ENCODE results near the gene HOXC4. TPM values are rescaled to one million over a fixed set of nuclear protein-coding genes. Genes with fewer than 3 reads are reported as not detected.

Gene HOXC4
- total and polyA plus RNA-seq, 2 of the 8 experiments (the other 6 are each of a cell fraction or from before 2014, with no cell fraction given), result not detected

DNA sequence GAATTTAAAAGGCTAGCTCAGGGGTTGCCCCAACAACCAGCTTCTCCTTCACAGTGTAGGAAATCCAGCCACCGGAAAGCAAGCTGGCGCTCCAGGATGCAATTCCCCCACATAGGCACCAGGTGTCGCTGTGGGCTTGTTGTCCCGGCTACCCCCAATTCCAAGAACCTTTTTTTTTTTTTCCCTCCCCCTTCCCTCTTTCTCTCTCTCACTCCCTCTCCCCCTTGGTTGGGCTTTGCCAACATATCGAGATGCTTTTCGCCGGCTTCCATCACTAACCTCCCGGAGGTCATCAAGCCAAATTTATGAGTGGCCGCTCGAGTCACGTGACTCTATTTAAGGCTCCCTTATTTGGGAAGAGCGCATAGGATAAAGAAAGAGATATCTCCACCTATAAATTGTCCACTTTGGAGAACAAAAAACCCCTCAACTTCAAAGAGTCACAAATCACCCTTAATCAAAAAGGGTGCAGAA is 21.0 kb upstream of the HOXC4 start, which contains the start of gene HOXC5:
Gene HOXC5 (plus strand): TSS at position 424 of the 474 bp plus-strand sequence. CDS start 73 bp downstream, outside the sequence.
- peak; percentile 68 to 93 for DNase-seq (ENCODE audit: low read depth in 1 of 2, low spot score in 2 of 2)
- POLR2A ChIA-PET (ENCODE audit: partially characterized antibody), result no interaction called here
- no peak within 1 kb of the TSS for H3K23ac ChIP-seq (ENCODE audit: insufficient read length)
- H2BK5ac ChIP-seq (ENCODE audit: low read depth, low read length), result no peak within 1 kb of the TSS
- no peaks in the 10 kb centered on the region; a peak in 1 of 4 replicates for H3K9me3 ChIP-seq (ENCODE audit: insufficient read depth in 2 of 2, low read depth in 1 of 2, low read length in 1 of 2)
- no peak within 1 kb of the TSS for H4K91ac ChIP-seq (replicated peaks; ENCODE audit: insufficient read length, low read length)
- H4K8ac ChIP-seq (ENCODE audit: extremely low read depth, insufficient read depth, low read length), result no peak within 1 kb of the TSS
- no peak within 1 kb of the TSS; the same call in 1 of the 2 replicates for H2BK12ac ChIP-seq (ENCODE audit: low read depth, low read length)
- peak; percentile 92 for FAIRE-seq
- H3K36me3 ChIP-seq (ENCODE audit: control insufficient read depth in 2 of 4, insufficient read depth in 4 of 4, low read length in 3 of 4), result peaks cover 0 to 8% (median 0%) of the 10 kb centered on the region in 4 experiments; a peak in 1 of 8 replicates
- H3K4me2 ChIP-seq (ENCODE audit: insufficient read depth in 1 of 2, low read depth in 2 of 2, low read length in 2 of 2), result peak within 1 kb of the TSS in 1 of 2 experiments; percentile 11; a peak in 1 of 4 replicates
- peaks cover 94 to 100% (median 98%) of the 10 kb centered on the region in 4 experiments for H3K27me3 ChIP-seq (replicated peaks in 1 of 4; ENCODE audit: control insufficient read depth in 3 of 4, extremely low read depth in 1 of 4, insufficient read depth in 3 of 4, low read length in 3 of 4)
- no peak within 1 kb of the TSS for H2BK120ac ChIP-seq (replicated peaks; ENCODE audit: low read depth, low read length)
- H3K79me1 ChIP-seq (ENCODE audit: low read depth, low read length), result no peaks in the 10 kb centered on the region
- no peaks in the 10 kb centered on the region for H3K79me2 ChIP-seq (ENCODE audit: control insufficient read depth in 1 of 2, insufficient read depth in 2 of 2, low read length in 2 of 2)
- H4K20me1 ChIP-seq (replicated peaks in 1 of 2; ENCODE audit: control insufficient read depth in 1 of 2, insufficient read depth in 2 of 2, low read length in 2 of 2), result peaks cover 12 to 13% of the 10 kb centered on the region in 2 experiments
- peak within 1 kb of the TSS in 1 of 4 experiments; percentile 9; a peak in 2 of 8 replicates for H3K4me3 ChIP-seq (ENCODE audit: extremely low read depth in 1 of 4, insufficient read depth in 2 of 4, low read depth in 3 of 4, low read length in 4 of 4)
- no peak within 1 kb of the TSS for H3K14ac ChIP-seq (ENCODE audit: insufficient read length)
- no peak within 1 kb of the TSS for H3K4ac ChIP-seq (replicated peaks; ENCODE audit: insufficient read length, low read depth, low read length)
- H2BK20ac ChIP-seq (ENCODE audit: low read length), result no peak within 1 kb of the TSS
- H3K4me1 ChIP-seq (replicated peaks in 1 of 4; ENCODE audit: control insufficient read depth in 3 of 4, insufficient read depth in 4 of 4, low read length in 3 of 4), result peaks cover 0 to 9% (median 2%) of the 10 kb centered on the region in 4 experiments; a peak in 5 of 7 replicates
- peak within 1 kb of the TSS; percentile 82; the same call in 1 of the 2 replicates for H2AK5ac ChIP-seq (ENCODE audit: low read depth, low read length)
- no peak within 1 kb of the TSS for H2BK15ac ChIP-seq (ENCODE audit: low read length)
- no peak within 1 kb of the TSS for H3K27ac ChIP-seq (ENCODE audit: low read depth, low read length)
- 5% methylated on average over 11 of the region's 12 CpGs; no CpG with 5 or more reads in 1 of the 2 experiments for WGBS, 2 experiments (ENCODE audit: extremely low coverage in 1 of 2, insufficient coverage in 1 of 2, insufficient read length in 1 of 2, insufficient replicate concordance in 2 of 2, low coverage in 1 of 2, low lambda C conversion rate in 2 of 2, missing lambda C conversion rate in 1 of 2)
- no peak within 1 kb of the TSS for H3K18ac ChIP-seq (ENCODE audit: extremely low read depth, low read length)
- H3K23me2 ChIP-seq (ENCODE audit: low read depth, low read length), result no peaks in the 10 kb centered on the region
- H4K5ac ChIP-seq (ENCODE audit: insufficient read length, low read depth, low read length), result no peak within 1 kb of the TSS
- H3K9ac ChIP-seq (replicated peaks in 1 of 4; ENCODE audit: extremely low read depth in 1 of 4, low read depth in 3 of 4, low read length in 3 of 4), result no peak within 1 kb of the TSS
- CTCF ChIA-PET (ENCODE audit: partially characterized antibody), result interaction anchor here (0.6 to 20.0 kb wide), 56 partner anchors 8 to 1785 kb away, joined by 3 to 339 read pairs (median 4); partner anchors contain the start of genes HOXC10, HOXC4, HOXC8 and HOXC9
- no peak within 1 kb of the TSS for H2AFZ ChIP-seq (ENCODE audit: low read length)
- no peak within 1 kb of the TSS for H3K56ac ChIP-seq (replicated peaks; ENCODE audit: insufficient read length, low read depth, low read length)
- TF ChIP-seq GABPA (IDR thresholded peaks at IDR 0.05; ENCODE audit: borderline replicate concordance, insufficient read depth, low read length) (no peak), PHF8 (conservative IDR thresholded peaks at IDR 0.05; ENCODE audit: low read depth, low read length) (no peak), BRCA1 (IDR thresholded peaks at IDR 0.05; ENCODE audit: low read depth, low read length) (no peak), YY1 (IDR thresholded peaks at IDR 0.05; ENCODE audit: low read depth, low read length) (peak; percentile 73), EP300 (IDR thresholded peaks at IDR 0.05; ENCODE audit: borderline replicate concordance in 1 of 2, low read depth in 2 of 2, low read length in 2 of 2) (no peak), CREB1 (IDR thresholded peaks at IDR 0.05) (no peak), EGR1 (IDR thresholded peaks at IDR 0.05; ENCODE audit: borderline replicate concordance, low read depth, low read length) (peak; percentile 40; the same call in 1 of the 2 replicates), RAD21 (IDR thresholded peaks at IDR 0.05 in 1 of 2, conservative IDR thresholded peaks at IDR 0.05 in 1 of 2; ENCODE audit: low read depth in 2 of 2, low read length in 2 of 2) (peak; percentile 96 to 97), TEAD4 (IDR thresholded peaks at IDR 0.05; ENCODE audit: low read depth, low read length) (peak; percentile 50; the same call in 1 of the 2 replicates)
- TF ChIP-seq, protein P1, sequence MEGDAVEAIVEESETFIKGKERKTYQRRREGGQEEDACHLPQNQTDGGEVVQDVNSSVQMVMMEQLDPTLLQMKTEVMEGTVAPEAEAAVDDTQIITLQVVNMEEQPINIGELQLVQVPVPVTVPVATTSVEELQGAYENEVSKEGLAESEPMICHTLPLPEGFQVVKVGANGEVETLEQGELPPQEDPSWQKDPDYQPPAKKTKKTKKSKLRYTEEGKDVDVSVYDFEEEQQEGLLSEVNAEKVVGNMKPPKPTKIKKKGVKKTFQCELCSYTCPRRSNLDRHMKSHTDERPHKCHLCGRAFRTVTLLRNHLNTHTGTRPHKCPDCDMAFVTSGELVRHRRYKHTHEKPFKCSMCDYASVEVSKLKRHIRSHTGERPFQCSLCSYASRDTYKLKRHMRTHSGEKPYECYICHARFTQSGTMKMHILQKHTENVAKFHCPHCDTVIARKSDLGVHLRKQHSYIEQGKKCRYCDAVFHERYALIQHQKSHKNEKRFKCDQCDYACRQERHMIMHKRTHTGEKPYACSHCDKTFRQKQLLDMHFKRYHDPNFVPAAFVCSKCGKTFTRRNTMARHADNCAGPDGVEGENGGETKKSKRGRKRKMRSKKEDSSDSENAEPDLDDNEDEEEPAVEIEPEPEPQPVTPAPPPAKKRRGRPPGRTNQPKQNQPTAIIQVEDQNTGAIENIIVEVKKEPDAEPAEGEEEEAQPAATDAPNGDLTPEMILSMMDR (IDR thresholded peaks at IDR 0.05; ENCODE audit: control extremely low read depth in 1 of 3, insufficient read depth in 1 of 3, low read depth in 1 of 3, low read length in 3 of 3), result peak; percentile 85 to 93 (median 90)

Data from H1 (cell line).